GM23338 (cell line): ENCODE data around the gene BMPR1B. TPM values are rescaled to one million over a fixed set of nuclear protein-coding genes. Genes with fewer than 3 reads are reported as not detected.

Experiments used
- ATAC-seq: fragments of 200-7000 bp; cut with Tn5 transposase; 3 replicates; pipeline ENCODE4 v1.9.1; 2020
- DNase-seq: peaks from one replicate; pipeline ENCODE4 v3.0.0-alpha.2; 2015; ENCODE audit warnings: low spot score
- H2AFZ ChIP-seq: fragments of 200-600 bp; sonication (generic); 2 replicates; pipeline ENCODE4 v1.8.0; 2016; ENCODE audit warnings: antibody characterized with exemption, mild to moderate bottlenecking, moderate library complexity
- H3F3A ChIP-seq: fragments of 200-600 bp; sonication (generic); replicated peaks from 2 replicates; pipeline ENCODE4 v1.8.0; 2017; ENCODE audit warnings: antibody characterized with exemption, mixed run types, low read depth
- H3K27ac ChIP-seq: fragments of 200-600 bp; sonication (generic); 2 replicates; pipeline ENCODE4 v1.6.1; 2016; ENCODE audit warnings: low read depth
- H3K27me3 ChIP-seq: fragments of 200-600 bp; sonication (generic); 2 replicates; pipeline ENCODE4 v1.8.0; 2016; ENCODE audit warnings: mild to moderate bottlenecking, mixed run types, moderate library complexity; ENCODE audit not compliant: insufficient read depth
- H3K36me3 ChIP-seq: fragments of 200-600 bp; sonication (generic); 2 replicates; pipeline ENCODE4 v1.8.0; 2016; ENCODE audit warnings: mild to moderate bottlenecking; ENCODE audit not compliant: insufficient read depth
- H3K4me1 ChIP-seq: fragments of 200-600 bp; sonication (generic); 2 replicates; pipeline ENCODE4 v1.8.0; 2016; ENCODE audit warnings: mild to moderate bottlenecking, moderate library complexity; ENCODE audit not compliant: insufficient read depth
- H3K4me2 ChIP-seq: fragments of 200-600 bp; sonication (generic); 2 replicates; pipeline ENCODE4 v1.7.1; 2017; ENCODE audit warnings: mixed run types
- H3K4me3 ChIP-seq: fragments of 200-600 bp; sonication (generic); 2 replicates; pipeline ENCODE4 v1.6.1; 2016; ENCODE audit warnings: mixed run types
- H3K79me2 ChIP-seq: fragments of 200-600 bp; sonication (generic); replicated peaks from 2 replicates; pipeline ENCODE4 v1.8.0; 2017; ENCODE audit warnings: mild to moderate bottlenecking; ENCODE audit not compliant: insufficient read depth
- H3K9me2 ChIP-seq: fragments of 200-600 bp; sonication (generic); 2 replicates; pipeline ENCODE4 v1.8.0; 2017; ENCODE audit not compliant: insufficient read depth
- H4K20me1 ChIP-seq: fragments of 200-600 bp; sonication (generic); replicated peaks from 2 replicates; pipeline ENCODE4 v1.8.0; 2017; ENCODE audit warnings: mild to moderate bottlenecking; ENCODE audit not compliant: insufficient read depth
- H3K27ac Mint-ChIP-seq: 2 replicates; pipeline ENCODE4 v1.8.0; 2020; ENCODE audit warnings: inconsistent platforms, mild to moderate bottlenecking, moderate library complexity, mixed read lengths
- H3K27me3 Mint-ChIP-seq: 3 replicates; pipeline ENCODE4 v1.8.0; 2022; ENCODE audit warnings: low read depth, mild to moderate bottlenecking, moderate library complexity, mixed read lengths, inconsistent platforms; ENCODE audit not compliant: insufficient read depth, poor library complexity
- H3K36me3 Mint-ChIP-seq: 3 replicates; pipeline ENCODE4 v1.8.0; 2021; ENCODE audit warnings: low read depth, mild to moderate bottlenecking, inconsistent platforms, moderate library complexity, mixed read lengths
- H3K4me1 Mint-ChIP-seq: 3 replicates; pipeline ENCODE4 v1.8.0; 2020; ENCODE audit warnings: mild to moderate bottlenecking, inconsistent platforms, mixed read lengths
- H3K4me3 Mint-ChIP-seq: 3 replicates; pipeline ENCODE4 v1.8.0; 2021; ENCODE audit warnings: moderate library complexity, mild to moderate bottlenecking, inconsistent platforms, mixed read lengths
- H3K9me3 Mint-ChIP-seq: 3 replicates; pipeline ENCODE4 v1.8.0; 2020; ENCODE audit warnings: moderate library complexity, mild to moderate bottlenecking, inconsistent platforms, mixed read lengths
- CTCF ChIP-seq, 2 experiments: fragments of 200-600 bp in 1 of 2; sonication (generic) in 1 of 2; conservative IDR thresholded peaks; 2 replicates each; pipeline versions ENCODE4 v1.5.1 to v1.6.1; 2016 to 2017; ENCODE audit warnings: antibody characterized with exemption in 2 of 2, low read depth in 2 of 2, mild to moderate bottlenecking in 2 of 2, moderate library complexity in 1 of 2
- ETS1 ChIP-seq: IDR thresholded peaks from 2 replicates; pipeline ENCODE4 v1.6.1; 2016; ENCODE audit warnings: antibody characterized with exemption
- NANOG ChIP-seq: IDR thresholded peaks from 2 replicates; pipeline ENCODE4 v1.6.1; 2016; ENCODE audit warnings: antibody characterized with exemption, borderline replicate concordance
- ZNF462 ChIP-seq: fragments of 250-450 bp; sonication (Bioruptor Pico); IDR thresholded peaks from 2 replicates; pipeline ENCODE4 v1.5.0; 2020; ENCODE audit warnings: mild to moderate bottlenecking, moderate library complexity
- polyA plus RNA-seq: library from polyadenylated mRNA; unstranded; fragments of >200 nt; fragmentation: Nextera tagmentation; extraction: Ambion mirVana; gene quantifications from 2 replicates; pipeline ENCODE4 v1.2.1, GENCODE V29; 2016
- total RNA-seq: library from RNA; depleted of rRNA; stranded (reverse); fragments of >200 nt; shearing (Covaris generic); gene quantifications from 2 replicates; pipeline ENCODE4 v1.2.3, GENCODE V29; 2014

The BMPR1B gene
- total and polyA plus RNA-seq, 2 experiments from 2014 or later = 0.48 to 1.0 TPM

- H3K9me3 Mint-ChIP-seq = no peaks in the 10 kb centered on the region
- H3K36me3 Mint-ChIP-seq = no peaks in the 10 kb centered on the region
- peaks cover 12% of the 10 kb centered on the region for H3K4me1 Mint-ChIP-seq
- no peak overlapping the region for H3K4me3 Mint-ChIP-seq
- Histone ChIP-seq H3K4me2 (no peak overlapping the region), H2AFZ (no peak overlapping the region), H3K79me2 (no peaks in the 10 kb centered on the region), H3F3A (no peaks in the 10 kb centered on the region), H3K27ac (no peak overlapping the region), H3K4me1 (no peaks in the 10 kb centered on the region), H3K9me2 (no peaks in the 10 kb centered on the region), H3K4me3 (no peak overlapping the region), H3K27me3 (no peaks in the 10 kb centered on the region), H4K20me1 (no peaks in the 10 kb centered on the region), H3K36me3 (no peaks in the 10 kb centered on the region)
- no peak for TF ChIP-seq ETS1
- no peaks in the 10 kb centered on the region for H3K27me3 Mint-ChIP-seq
- DNase-seq (no peak), ATAC-seq (no peak)
- H3K27ac Mint-ChIP-seq = no peak overlapping the region
Observed at GRCh38 chr4:94813221-94813620, 55.5 kb downstream of the BMPR1B start.

- Histone ChIP-seq H3F3A (no peaks in the 10 kb centered on the region), H2AFZ (no peak overlapping the region), H3K9me2 (no peaks in the 10 kb centered on the region), H3K27me3 (no peaks in the 10 kb centered on the region), H3K4me3 (no peak overlapping the region), H3K4me1 (no peaks in the 10 kb centered on the region), H3K4me2 (no peak overlapping the region), H3K36me3 (no peaks in the 10 kb centered on the region), H3K79me2 (no peaks in the 10 kb centered on the region), H3K27ac (no peak overlapping the region), H4K20me1 (no peaks in the 10 kb centered on the region)
- no peak for TF ChIP-seq CTCF (conservative IDR thresholded peaks at IDR 0.05; ENCODE audit: low read depth in 2 of 2)
- TF ChIP-seq NANOG = no peak
- no peak for TF ChIP-seq ZNF462 (CRISPR knock-in tag)
- TF ChIP-seq ETS1 = no peak
- Mint-ChIP-seq H3K9me3 (no peaks in the 10 kb centered on the region), H3K36me3 (no peaks in the 10 kb centered on the region), H3K4me3 (no peak overlapping the region), H3K27ac (no peak overlapping the region), H3K27me3 (no peaks in the 10 kb centered on the region), H3K4me1 (peaks cover 12% of the 10 kb centered on the region)
- DNase-seq (no peak), ATAC-seq (no peak)
Observed at GRCh38 chr4:94814237-94814636, 56.5 kb downstream of the BMPR1B start.
